GM06990 (cell line): ENCODE data around the gene SLC4A11.

Source experiments
- DNase-seq: peaks from one replicate; pipeline ENCODE4 v3.0.0-alpha.2; 2011; ENCODE audit not compliant: insufficient read length; ENCODE audit errors: extremely low read depth
- H3K27me3 ChIP-seq: replicated peaks from 2 replicates; pipeline ENCODE4 v1.6.0; 2011; ENCODE audit warnings: low read length; ENCODE audit not compliant: control insufficient read depth, insufficient read depth
- H3K36me3 ChIP-seq: 2 replicates; pipeline ENCODE4 v1.5.1; 2011; ENCODE audit warnings: low read length; ENCODE audit not compliant: control insufficient read depth, insufficient read depth
- H3K4me3 ChIP-seq: replicated peaks from 2 replicates; pipeline ENCODE4 v1.5.1; 2011; ENCODE audit warnings: low read depth, mild to moderate bottlenecking, control low read depth, low read length
- CTCF ChIP-seq: IDR thresholded peaks from 2 replicates; pipeline ENCODE4 v1.5.1; 2011; ENCODE audit warnings: low read length, control low read depth, mild to moderate bottlenecking, inconsistent platforms; ENCODE audit not compliant: insufficient read depth, poor library complexity, severe bottlenecking

Gene SLC4A11

DNA sequence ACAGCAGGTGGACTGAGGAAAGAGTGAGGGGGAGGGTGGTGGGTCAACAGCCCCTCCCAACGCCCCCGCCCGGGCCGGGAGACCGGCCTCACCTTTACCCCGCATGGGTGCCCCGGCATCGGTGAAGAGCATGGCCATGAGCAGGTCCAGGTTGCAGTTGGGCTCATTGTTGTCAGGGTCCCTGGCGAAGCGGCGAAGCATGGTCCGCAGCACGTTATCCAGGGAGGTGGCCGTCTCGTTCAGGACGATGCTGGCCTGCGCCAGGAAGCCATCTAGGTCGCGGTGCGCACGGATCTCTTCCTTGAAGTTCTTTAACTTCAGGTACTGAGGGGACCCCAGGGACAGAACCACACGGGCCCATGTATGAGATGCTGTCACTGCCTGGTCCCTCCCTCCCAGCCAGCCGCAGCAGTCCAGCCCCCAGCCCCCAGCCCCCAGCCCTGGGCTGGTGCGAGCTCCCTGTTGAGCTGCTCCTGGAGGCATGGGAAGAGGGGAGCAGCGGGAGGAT, 4.9 kb downstream of the SLC4A11 start:
- no peak for DNase-seq

GRCh38 chr20:3233131-3233990, 5.6 kb downstream of the SLC4A11 start:
- Histone ChIP-seq H3K27me3 (peaks cover 2% of the 10 kb centered on the region; the same call in 1 of the 2 replicates), H3K4me3 (no peak overlapping the region), H3K36me3 (no peaks in the 10 kb centered on the region)
- TF ChIP-seq CTCF, result no peak
- DNase-seq, result no peak

More for the DNA sequence above, 4.9 kb downstream of the SLC4A11 start:
- Histone ChIP-seq H3K27me3 (peaks cover 2% of the 10 kb centered on the region; the same call in 1 of the 2 replicates), H3K36me3 (no peaks in the 10 kb centered on the region), H3K4me3 (no peak overlapping the region)
- TF ChIP-seq CTCF, result no peak

GRCh38 chr20:3231889-3232588, 7.0 kb downstream of the SLC4A11 start:
- DNase-seq, result no peak
- no peak for TF ChIP-seq CTCF
- Histone ChIP-seq H3K4me3 (no peak overlapping the region), H3K36me3 (no peaks in the 10 kb centered on the region), H3K27me3 (no peaks in the 10 kb centered on the region; the same call in 1 of the 2 replicates)

DNA sequence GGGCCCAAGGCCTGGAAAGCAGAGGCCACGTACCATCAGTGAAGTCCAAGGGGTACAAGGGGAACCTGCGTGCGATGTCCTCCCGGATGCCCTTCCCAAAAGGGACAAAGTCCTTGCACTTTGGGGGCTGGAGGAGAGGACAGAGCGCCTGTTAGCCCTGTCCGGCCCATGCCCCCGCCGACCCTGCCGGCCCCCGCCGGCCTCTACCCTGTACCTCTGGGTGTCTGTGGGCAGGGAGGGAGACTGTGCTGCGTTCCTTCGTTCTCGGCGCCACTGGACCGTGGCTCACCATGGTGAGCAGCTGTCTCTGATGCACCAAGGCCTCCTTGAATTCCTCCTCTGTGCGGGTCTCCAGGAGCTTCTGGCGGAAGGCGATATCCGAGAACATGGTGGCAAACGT, 7.9 kb downstream of the SLC4A11 start:
- no peak for TF ChIP-seq CTCF
- Histone ChIP-seq H3K4me3 (no peak overlapping the region), H3K36me3 (no peaks in the 10 kb centered on the region; the same call in 1 of the 2 replicates), H3K27me3 (no peaks in the 10 kb centered on the region; the same call in 1 of the 2 replicates)
- DNase-seq, result no peak

GRCh38 chr20:3229798-3230197, 9.2 kb downstream of the SLC4A11 start:
- DNase-seq, result no peak
- Histone ChIP-seq H3K27me3 (no peaks in the 10 kb centered on the region; the same call in 1 of the 2 replicates), H3K4me3 (no peak overlapping the region), H3K36me3 (no peaks in the 10 kb centered on the region; the same call in 1 of the 2 replicates)
- TF ChIP-seq CTCF, result no peak
